Measurements from ENCODE around the gene GSS. TPM values are rescaled to one million over a fixed set of nuclear protein-coding genes. Genes with fewer than 3 reads are reported as not detected.

GSS gene
- total and polyA plus RNA-seq, 2 donors from 2014 or later = 54.9 to 71.5 TPM

DNA sequence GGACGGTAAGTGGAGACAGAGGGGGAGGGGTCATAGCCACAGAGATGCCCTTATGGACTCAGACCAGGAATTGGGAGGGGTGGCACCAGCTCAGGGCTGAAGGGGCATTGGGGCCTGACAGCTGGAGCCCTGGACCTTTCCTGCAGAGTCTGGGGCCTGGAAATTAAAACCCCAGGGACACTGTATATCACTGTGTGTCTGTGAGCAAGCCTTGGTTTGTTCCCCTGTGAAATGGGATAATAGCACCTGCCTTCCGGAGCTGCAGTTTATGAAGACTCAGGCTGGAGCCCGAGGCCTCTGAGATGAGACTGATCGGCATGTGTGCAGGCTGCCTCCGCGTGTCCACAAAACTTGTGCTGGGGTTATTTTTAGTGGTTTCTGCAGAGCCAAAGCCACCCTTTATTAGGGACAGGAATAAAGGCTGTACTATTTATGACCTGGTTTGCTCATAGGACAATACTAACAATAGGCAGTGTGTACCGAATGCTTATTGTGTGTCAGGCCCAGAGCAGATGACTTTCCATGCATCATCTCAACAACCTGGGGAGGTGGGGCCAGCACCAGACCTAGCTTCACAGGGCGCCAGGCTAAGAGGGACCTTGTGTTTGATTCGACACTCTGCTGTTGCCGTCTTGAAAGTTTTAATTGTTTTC lies 22.6 kb upstream of the GSS start:
- TF ChIP-seq, protein P1, sequence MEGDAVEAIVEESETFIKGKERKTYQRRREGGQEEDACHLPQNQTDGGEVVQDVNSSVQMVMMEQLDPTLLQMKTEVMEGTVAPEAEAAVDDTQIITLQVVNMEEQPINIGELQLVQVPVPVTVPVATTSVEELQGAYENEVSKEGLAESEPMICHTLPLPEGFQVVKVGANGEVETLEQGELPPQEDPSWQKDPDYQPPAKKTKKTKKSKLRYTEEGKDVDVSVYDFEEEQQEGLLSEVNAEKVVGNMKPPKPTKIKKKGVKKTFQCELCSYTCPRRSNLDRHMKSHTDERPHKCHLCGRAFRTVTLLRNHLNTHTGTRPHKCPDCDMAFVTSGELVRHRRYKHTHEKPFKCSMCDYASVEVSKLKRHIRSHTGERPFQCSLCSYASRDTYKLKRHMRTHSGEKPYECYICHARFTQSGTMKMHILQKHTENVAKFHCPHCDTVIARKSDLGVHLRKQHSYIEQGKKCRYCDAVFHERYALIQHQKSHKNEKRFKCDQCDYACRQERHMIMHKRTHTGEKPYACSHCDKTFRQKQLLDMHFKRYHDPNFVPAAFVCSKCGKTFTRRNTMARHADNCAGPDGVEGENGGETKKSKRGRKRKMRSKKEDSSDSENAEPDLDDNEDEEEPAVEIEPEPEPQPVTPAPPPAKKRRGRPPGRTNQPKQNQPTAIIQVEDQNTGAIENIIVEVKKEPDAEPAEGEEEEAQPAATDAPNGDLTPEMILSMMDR (IDR thresholded peaks at IDR 0.05; ENCODE audit: borderline replicate concordance, extremely low read depth, insufficient read depth) = no peak
- intact Hi-C loops (cut with DNase I) = no loop called here
- no peak overlapping the region for H3K27ac ChIP-seq (ENCODE audit: low read depth in 2 of 2, low read length in 2 of 2)

GRCh38 chr20:34977365-34978091 lies 21.9 kb upstream of the GSS start:
- Histone ChIP-seq H3K4me3 (ENCODE audit: low read length in 3 of 3) (no peak overlapping the region), H3K27me3 (ENCODE audit: control insufficient read depth, insufficient read depth, low read length) (no peaks in the 10 kb centered on the region), H3K36me3 (ENCODE audit: control insufficient read depth in 2 of 3, insufficient read depth in 3 of 3, low read length in 3 of 3) (no peaks in the 10 kb centered on the region), H3K9ac (ENCODE audit: low read length in 3 of 3) (no peak overlapping the region), H3K9me3 (ENCODE audit: control insufficient read depth in 2 of 3, insufficient read depth in 1 of 3, low read length in 3 of 3) (no peaks in the 10 kb centered on the region), H3K27ac (ENCODE audit: low read depth in 2 of 2, low read length in 2 of 2) (no peak overlapping the region), H3K4me1 (ENCODE audit: control insufficient read depth in 2 of 3, insufficient read depth in 2 of 3, low read depth in 1 of 3, low read length in 3 of 3) (no peaks in the 10 kb centered on the region)
- no peak for FAIRE-seq
- intact Hi-C loops (cut with DNase I) = no loop called here
- no peak for DNase-seq
- TF ChIP-seq, protein P1 (IDR thresholded peaks at IDR 0.05; ENCODE audit: borderline replicate concordance, extremely low read depth, insufficient read depth) = no peak

More for the DNA sequence above, 22.6 kb upstream of the GSS start:
- DNase-seq = no peak
- Histone ChIP-seq H3K9ac (ENCODE audit: low read length in 3 of 3) (no peak overlapping the region), H3K4me1 (ENCODE audit: control insufficient read depth in 2 of 3, insufficient read depth in 2 of 3, low read depth in 1 of 3, low read length in 3 of 3) (no peaks in the 10 kb centered on the region), H3K27me3 (ENCODE audit: control insufficient read depth, insufficient read depth, low read length) (no peaks in the 10 kb centered on the region), H3K4me3 (ENCODE audit: low read length in 3 of 3) (no peak overlapping the region), H3K36me3 (ENCODE audit: control insufficient read depth in 2 of 3, insufficient read depth in 3 of 3, low read length in 3 of 3) (no peaks in the 10 kb centered on the region), H3K9me3 (ENCODE audit: control insufficient read depth in 2 of 3, insufficient read depth in 1 of 3, low read length in 3 of 3) (no peaks in the 10 kb centered on the region)
- no peak for FAIRE-seq

DNA sequence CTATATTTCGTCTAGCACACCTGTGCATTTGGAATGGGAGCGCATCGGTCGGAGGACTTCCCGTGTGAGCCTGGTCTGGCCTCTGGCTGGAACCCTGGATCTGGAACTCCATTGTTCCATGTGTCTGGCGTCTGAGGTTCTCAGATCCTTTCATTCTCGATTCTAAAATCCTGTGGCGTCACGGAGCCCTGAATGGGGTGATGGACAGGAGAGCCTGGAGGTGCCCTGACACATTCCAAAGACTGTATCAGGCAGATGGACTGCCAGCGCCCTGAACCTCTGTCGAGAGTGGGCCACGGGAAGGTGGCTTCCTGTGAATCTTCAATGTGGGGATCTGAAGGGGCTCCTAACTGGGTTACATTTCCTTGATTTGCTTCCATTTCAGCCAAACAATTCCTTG lies 20.7 kb upstream of the GSS start:
- intact Hi-C loops (cut with DNase I) = no loop called here
- H3K36me3 ChIP-seq (ENCODE audit: control insufficient read depth in 2 of 3, insufficient read depth in 3 of 3, low read length in 3 of 3) = no peaks in the 10 kb centered on the region
- no peak for DNase-seq
- H3K9ac ChIP-seq (ENCODE audit: low read length in 3 of 3) = no peak overlapping the region
- no peaks in the 10 kb centered on the region for H3K4me1 ChIP-seq (ENCODE audit: control insufficient read depth in 2 of 3, insufficient read depth in 2 of 3, low read depth in 1 of 3, low read length in 3 of 3)
- H3K27me3 ChIP-seq (ENCODE audit: control insufficient read depth, insufficient read depth, low read length) = no peaks in the 10 kb centered on the region
- no peak overlapping the region for H3K4me3 ChIP-seq (ENCODE audit: low read length in 3 of 3)
- no peak overlapping the region for H3K27ac ChIP-seq (ENCODE audit: low read depth in 2 of 2, low read length in 2 of 2)
- no peak for FAIRE-seq
- TF ChIP-seq, protein P1 (IDR thresholded peaks at IDR 0.05; ENCODE audit: borderline replicate concordance, extremely low read depth, insufficient read depth) = no peak
- H3K9me3 ChIP-seq (ENCODE audit: control insufficient read depth in 2 of 3, insufficient read depth in 1 of 3, low read length in 3 of 3) = no peaks in the 10 kb centered on the region
